HepG2 (cell line): ENCODE data around the gene TNFRSF18. TPM values are rescaled to one million over a fixed set of nuclear protein-coding genes. Genes with fewer than 3 reads are reported as not detected.
A peak's percentile ranks its signal among the peaks of the same experiment; 100 is the strongest.

Experiments used
- GATA4 ChIP-seq: sonication (generic); IDR thresholded peaks from 2 replicates; pipeline ENCODE4 v1.6.1; 2016; ENCODE audit warnings: antibody characterized with exemption, low read depth, borderline replicate concordance
- KLF6 ChIP-seq: IDR thresholded peaks from 2 replicates; pipeline ENCODE4 v1.8.0; 2016; ENCODE audit warnings: missing biosample characterization, missing genetic modification reagents
- MTERF4 ChIP-seq: sonication (generic); formaldehyde crosslinking; IDR thresholded peaks from 2 replicates; pipeline ENCODE4 v1.8.0; 2023; ENCODE audit warnings: mild to moderate bottlenecking, missing genetic modification reagents
- NBN ChIP-seq: fragments of 450-650 bp; conservative IDR thresholded peaks from 2 replicates; pipeline ENCODE4 v1.6.1; 2017
- RBM22 ChIP-seq: fragments of 200-400 bp; formaldehyde crosslinking; optimal IDR thresholded peaks from 2 replicates; pipeline ENCODE3; 2017; ENCODE audit warnings: mild to moderate bottlenecking, low read length, moderate library complexity
- ZC3H13 ChIP-seq: sonication (generic); formaldehyde crosslinking; IDR thresholded peaks from 2 replicates; pipeline ENCODE4 v1.8.1; 2023; ENCODE audit warnings: mild to moderate bottlenecking, missing genetic modification reagents, moderate library complexity
- ZNF431 ChIP-seq: sonication (generic); formaldehyde crosslinking; IDR thresholded peaks from 2 replicates; pipeline ENCODE4 v1.9.0; 2022; ENCODE audit warnings: missing genetic modification reagents, low read depth, mild to moderate bottlenecking, borderline replicate concordance
- ZNF619 ChIP-seq: sonication (generic); formaldehyde crosslinking; IDR thresholded peaks from 2 replicates; pipeline ENCODE4 v1.4.0; 2020; ENCODE audit warnings: mild to moderate bottlenecking, missing genetic modification reagents
- polyA plus RNA-seq, 8 experiments: library from polyadenylated mRNA; depleted of rRNA in 3 of 8; stranded (reverse) in 7 of 8; unstranded in 1 of 8; fragments of >200 nt; fragmentation: Illumina TruSeq in 4 of 8; extraction: Trizol in 4 of 8; gene quantifications; 2 replicates each; pipeline versions ENCODE4 v1.2.1 to v1.2.3, GENCODE V29; 2011 to 2016; ENCODE audit warnings: low read depth in 4 of 8, missing spikeins in 1 of 8, mixed read lengths in 1 of 8; ENCODE audit not compliant: insufficient read depth in 1 of 8
- total RNA-seq, 5 experiments: library from RNA; depleted of rRNA; stranded (reverse); fragments of >200 nt; fragmentation: Illumina TruSeq; extraction: Trizol; gene quantifications; 2 replicates each; pipeline ENCODE4 v1.2.3, GENCODE V29; 2016; ENCODE audit warnings: low read depth in 1 of 5
- TF ChIP-seq, protein P1 (sequence below), 2 experiments: sonication (generic) in 1 of 2; formaldehyde crosslinking in 1 of 2; IDR thresholded peaks; 2 replicates each; pipeline versions ENCODE4 v1.4.0 to v1.6.1; 2016 to 2020; ENCODE audit warnings: borderline replicate concordance in 1 of 2, low read depth in 1 of 2, mild to moderate bottlenecking in 1 of 2, missing genetic modification reagents in 1 of 2
- TF ChIP-seq, protein P2 (sequence below): sonication (generic); formaldehyde crosslinking; IDR thresholded peaks from 2 replicates; pipeline ENCODE4 v1.5.0; 2020; ENCODE audit warnings: mild to moderate bottlenecking, missing genetic modification reagents
- TF ChIP-seq, protein P3 (sequence below): sonication (generic); formaldehyde crosslinking; IDR thresholded peaks from 2 replicates; pipeline ENCODE4 v1.4.0; 2020; ENCODE audit warnings: mild to moderate bottlenecking, missing genetic modification reagents
- TF ChIP-seq, protein P4 (sequence below): sonication (generic); formaldehyde crosslinking; IDR thresholded peaks from 2 replicates; pipeline ENCODE4 v1.4.0; 2020; ENCODE audit warnings: missing genetic modification reagents, borderline replicate concordance
- TF ChIP-seq, protein P5 (sequence below): IDR thresholded peaks from 2 replicates; pipeline ENCODE4 v1.6.1; 2016; ENCODE audit warnings: mild to moderate bottlenecking, missing biosample characterization, missing genetic modification reagents

Gene TNFRSF18
- total and polyA plus RNA-seq, 2 of the 13 experiments (the other 11 are each of a cell fraction or from before 2014, with no cell fraction given): not detected

GRCh38 chr1:1164701-1165451, 41.5 kb downstream of the TNFRSF18 start (continued):
- TF ChIP-seq, protein P1, sequence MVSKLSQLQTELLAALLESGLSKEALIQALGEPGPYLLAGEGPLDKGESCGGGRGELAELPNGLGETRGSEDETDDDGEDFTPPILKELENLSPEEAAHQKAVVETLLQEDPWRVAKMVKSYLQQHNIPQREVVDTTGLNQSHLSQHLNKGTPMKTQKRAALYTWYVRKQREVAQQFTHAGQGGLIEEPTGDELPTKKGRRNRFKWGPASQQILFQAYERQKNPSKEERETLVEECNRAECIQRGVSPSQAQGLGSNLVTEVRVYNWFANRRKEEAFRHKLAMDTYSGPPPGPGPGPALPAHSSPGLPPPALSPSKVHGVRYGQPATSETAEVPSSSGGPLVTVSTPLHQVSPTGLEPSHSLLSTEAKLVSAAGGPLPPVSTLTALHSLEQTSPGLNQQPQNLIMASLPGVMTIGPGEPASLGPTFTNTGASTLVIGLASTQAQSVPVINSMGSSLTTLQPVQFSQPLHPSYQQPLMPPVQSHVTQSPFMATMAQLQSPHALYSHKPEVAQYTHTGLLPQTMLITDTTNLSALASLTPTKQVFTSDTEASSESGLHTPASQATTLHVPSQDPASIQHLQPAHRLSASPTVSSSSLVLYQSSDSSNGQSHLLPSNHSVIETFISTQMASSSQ (IDR thresholded peaks at IDR 0.05; ENCODE audit: low read depth): peak; percentile 46; the same call in 1 of the 2 replicates
- TF ChIP-seq, protein P1 (CRISPR knock-in tag; IDR thresholded peaks at IDR 0.05; ENCODE audit: borderline replicate concordance): no peak
- TF ChIP-seq, protein P2, sequence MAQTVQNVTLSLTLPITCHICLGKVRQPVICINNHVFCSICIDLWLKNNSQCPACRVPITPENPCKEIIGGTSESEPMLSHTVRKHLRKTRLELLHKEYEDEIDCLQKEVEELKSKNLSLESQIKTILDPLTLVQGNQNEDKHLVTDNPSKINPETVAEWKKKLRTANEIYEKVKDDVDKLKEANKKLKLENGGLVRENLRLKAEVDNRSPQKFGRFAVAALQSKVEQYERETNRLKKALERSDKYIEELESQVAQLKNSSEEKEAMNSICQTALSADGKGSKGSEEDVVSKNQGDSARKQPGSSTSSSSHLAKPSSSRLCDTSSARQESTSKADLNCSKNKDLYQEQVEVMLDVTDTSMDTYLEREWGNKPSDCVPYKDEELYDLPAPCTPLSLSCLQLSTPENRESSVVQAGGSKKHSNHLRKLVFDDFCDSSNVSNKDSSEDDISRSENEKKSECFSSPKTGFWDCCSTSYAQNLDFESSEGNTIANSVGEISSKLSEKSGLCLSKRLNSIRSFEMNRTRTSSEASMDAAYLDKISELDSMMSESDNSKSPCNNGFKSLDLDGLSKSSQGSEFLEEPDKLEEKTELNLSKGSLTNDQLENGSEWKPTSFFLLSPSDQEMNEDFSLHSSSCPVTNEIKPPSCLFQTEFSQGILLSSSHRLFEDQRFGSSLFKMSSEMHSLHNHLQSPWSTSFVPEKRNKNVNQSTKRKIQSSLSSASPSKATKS: no peak
- TF ChIP-seq, protein P3, sequence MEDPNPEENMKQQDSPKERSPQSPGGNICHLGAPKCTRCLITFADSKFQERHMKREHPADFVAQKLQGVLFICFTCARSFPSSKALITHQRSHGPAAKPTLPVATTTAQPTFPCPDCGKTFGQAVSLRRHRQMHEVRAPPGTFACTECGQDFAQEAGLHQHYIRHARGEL (CRISPR knock-in tag): no peak
- TF ChIP-seq RBM22 (no peak), ZNF431 (CRISPR knock-in tag) (no peak), KLF6 (CRISPR knock-in tag) (no peak), ZNF619 (no peak), GATA4 (no peak), ZC3H13 (CRISPR knock-in tag) (no peak), MTERF4 (CRISPR knock-in tag) (no peak), NBN (no peak)
- TF ChIP-seq, protein P4, sequence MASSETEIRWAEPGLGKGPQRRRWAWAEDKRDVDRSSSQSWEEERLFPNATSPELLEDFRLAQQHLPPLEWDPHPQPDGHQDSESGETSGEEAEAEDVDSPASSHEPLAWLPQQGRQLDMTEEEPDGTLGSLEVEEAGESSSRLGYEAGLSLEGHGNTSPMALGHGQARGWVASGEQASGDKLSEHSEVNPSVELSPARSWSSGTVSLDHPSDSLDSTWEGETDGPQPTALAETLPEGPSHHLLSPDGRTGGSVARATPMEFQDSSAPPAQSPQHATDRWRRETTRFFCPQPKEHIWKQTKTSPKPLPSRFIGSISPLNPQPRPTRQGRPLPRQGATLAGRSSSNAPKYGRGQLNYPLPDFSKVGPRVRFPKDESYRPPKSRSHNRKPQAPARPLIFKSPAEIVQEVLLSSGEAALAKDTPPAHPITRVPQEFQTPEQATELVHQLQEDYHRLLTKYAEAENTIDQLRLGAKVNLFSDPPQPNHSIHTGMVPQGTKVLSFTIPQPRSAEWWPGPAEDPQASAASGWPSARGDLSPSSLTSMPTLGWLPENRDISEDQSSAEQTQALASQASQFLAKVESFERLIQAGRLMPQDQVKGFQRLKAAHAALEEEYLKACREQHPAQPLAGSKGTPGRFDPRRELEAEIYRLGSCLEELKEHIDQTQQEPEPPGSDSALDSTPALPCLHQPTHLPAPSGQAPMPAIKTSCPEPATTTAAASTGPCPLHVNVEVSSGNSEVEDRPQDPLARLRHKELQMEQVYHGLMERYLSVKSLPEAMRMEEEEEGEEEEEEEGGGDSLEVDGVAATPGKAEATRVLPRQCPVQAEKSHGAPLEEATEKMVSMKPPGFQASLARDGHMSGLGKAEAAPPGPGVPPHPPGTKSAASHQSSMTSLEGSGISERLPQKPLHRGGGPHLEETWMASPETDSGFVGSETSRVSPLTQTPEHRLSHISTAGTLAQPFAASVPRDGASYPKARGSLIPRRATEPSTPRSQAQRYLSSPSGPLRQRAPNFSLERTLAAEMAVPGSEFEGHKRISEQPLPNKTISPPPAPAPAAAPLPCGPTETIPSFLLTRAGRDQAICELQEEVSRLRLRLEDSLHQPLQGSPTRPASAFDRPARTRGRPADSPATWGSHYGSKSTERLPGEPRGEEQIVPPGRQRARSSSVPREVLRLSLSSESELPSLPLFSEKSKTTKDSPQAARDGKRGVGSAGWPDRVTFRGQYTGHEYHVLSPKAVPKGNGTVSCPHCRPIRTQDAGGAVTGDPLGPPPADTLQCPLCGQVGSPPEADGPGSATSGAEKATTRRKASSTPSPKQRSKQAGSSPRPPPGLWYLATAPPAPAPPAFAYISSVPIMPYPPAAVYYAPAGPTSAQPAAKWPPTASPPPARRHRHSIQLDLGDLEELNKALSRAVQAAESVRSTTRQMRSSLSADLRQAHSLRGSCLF (CRISPR knock-in tag): no peak
- TF ChIP-seq, protein P5, sequence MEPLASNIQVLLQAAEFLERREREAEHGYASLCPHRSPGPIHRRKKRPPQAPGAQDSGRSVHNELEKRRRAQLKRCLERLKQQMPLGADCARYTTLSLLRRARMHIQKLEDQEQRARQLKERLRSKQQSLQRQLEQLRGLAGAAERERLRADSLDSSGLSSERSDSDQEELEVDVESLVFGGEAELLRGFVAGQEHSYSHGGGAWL: no peak; the same call in 1 of the 2 replicates
